Measurements from ENCODE around the gene PLET1. TPM values are rescaled to one million over a fixed set of nuclear protein-coding genes. Genes with fewer than 3 reads are reported as not detected.

PLET1 gene
- total and polyA plus RNA-seq, 9 of the 15 experiments (the other 6 are each of a cell fraction or from before 2014, with no cell fraction given): not detected

DNA sequence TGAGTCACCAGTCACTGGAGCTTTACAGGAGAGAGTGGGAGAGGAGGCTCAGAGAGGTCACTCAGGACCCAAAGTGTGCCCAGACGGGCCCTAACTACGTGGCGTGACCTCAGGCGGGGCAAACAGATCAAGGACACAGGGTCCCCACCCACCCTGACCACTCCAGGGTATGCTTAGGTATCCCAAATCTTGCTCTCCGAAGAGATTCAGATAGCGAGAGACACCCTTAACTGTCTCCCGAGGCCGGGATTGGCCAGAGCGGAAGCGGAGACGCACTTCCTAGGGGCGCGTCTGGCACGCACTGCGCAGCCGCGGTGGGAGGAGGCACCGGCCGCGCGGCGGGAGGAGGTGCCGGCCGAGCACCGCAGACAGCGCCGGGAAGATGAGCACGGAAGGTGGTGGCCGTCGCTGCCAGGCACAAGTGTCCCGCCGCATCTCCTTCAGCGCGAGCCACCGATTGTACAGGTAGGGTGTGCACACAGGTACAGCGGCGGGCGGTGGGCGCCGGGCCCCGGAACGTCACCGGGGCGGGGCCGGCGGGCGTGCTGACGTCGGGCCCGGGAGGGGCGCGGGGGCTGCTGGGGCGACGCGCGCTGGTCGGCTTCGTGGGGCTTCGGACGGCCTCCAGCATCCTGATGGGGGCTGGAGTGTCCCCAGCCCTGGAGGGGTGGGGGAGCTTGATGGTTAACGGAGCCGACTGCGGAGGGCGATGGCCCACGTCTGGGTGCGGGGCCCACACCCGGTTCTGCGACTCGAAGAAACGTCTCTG lies 34.4 kb downstream of the PLET1 start, which contains the start of gene PTS (continued):
- TF ChIP-seq, protein P1, sequence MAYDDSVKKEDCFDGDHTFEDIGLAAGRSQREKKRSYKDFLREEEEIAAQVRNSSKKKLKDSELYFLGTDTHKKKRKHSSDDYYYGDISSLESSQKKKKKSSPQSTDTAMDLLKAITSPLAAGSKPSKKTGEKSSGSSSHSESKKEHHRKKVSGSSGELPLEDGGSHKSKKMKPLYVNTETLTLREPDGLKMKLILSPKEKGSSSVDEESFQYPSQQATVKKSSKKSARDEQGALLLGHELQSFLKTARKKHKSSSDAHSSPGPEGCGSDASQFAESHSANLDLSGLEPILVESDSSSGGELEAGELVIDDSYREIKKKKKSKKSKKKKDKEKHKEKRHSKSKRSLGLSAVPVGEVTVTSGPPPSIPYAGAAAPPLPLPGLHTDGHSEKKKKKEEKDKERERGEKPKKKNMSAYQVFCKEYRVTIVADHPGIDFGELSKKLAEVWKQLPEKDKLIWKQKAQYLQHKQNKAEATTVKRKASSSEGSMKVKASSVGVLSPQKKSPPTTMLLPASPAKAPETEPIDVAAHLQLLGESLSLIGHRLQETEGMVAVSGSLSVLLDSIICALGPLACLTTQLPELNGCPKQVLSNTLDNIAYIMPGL (CRISPR knock-in tag; IDR thresholded peaks at IDR 0.05): peak; percentile 66; the same call in 1 of the 2 replicates
- TF ChIP-seq HIVEP1 (CRISPR knock-in tag; IDR thresholded peaks at IDR 0.05) (no peak), MCM5 (IDR thresholded peaks at IDR 0.05; ENCODE audit: low read depth) (no peak), PHF21A (IDR thresholded peaks at IDR 0.05; ENCODE audit: borderline replicate concordance, low read depth) (no peak), ZNF324 (CRISPR knock-in tag; IDR thresholded peaks at IDR 0.05) (no peak), FOXJ3 (CRISPR knock-in tag; IDR thresholded peaks at IDR 0.05) (no peak), LARP7 (IDR thresholded peaks at IDR 0.05) (no peak), GABPB1 (CRISPR knock-in tag; IDR thresholded peaks at IDR 0.05) (peak; percentile 57; the same call in 1 of the 2 replicates), FOXO4 (CRISPR knock-in tag; IDR thresholded peaks at IDR 0.05) (0 out of 2 replicates have a peak, but pooled peaks have one; percentile 31), ZC3H4 (CRISPR knock-in tag; IDR thresholded peaks at IDR 0.05; ENCODE audit: borderline replicate concordance) (no peak), ZFX (CRISPR knock-in tag; IDR thresholded peaks at IDR 0.05) (peak; percentile 87), JUND (IDR thresholded peaks at IDR 0.05; ENCODE audit: borderline replicate concordance, low read depth, low read length) (no peak), JUND (tag; IDR thresholded peaks at IDR 0.05; ENCODE audit: borderline replicate concordance, low read depth, low read length) (no peak), SOX6 (IDR thresholded peaks at IDR 0.05) (no peak), IRF2 (CRISPR knock-in tag; IDR thresholded peaks at IDR 0.05) (no peak), PATZ1 (CRISPR knock-in tag; IDR thresholded peaks at IDR 0.05; ENCODE audit: borderline replicate concordance) (no peak)
- TF ChIP-seq, protein P2, sequence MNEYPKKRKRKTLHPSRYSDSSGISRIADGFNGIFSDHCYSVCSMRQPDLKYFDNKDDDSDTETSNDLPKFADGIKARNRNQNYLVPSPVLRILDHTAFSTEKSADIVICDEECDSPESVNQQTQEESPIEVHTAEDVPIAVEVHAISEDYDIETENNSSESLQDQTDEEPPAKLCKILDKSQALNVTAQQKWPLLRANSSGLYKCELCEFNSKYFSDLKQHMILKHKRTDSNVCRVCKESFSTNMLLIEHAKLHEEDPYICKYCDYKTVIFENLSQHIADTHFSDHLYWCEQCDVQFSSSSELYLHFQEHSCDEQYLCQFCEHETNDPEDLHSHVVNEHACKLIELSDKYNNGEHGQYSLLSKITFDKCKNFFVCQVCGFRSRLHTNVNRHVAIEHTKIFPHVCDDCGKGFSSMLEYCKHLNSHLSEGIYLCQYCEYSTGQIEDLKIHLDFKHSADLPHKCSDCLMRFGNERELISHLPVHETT (CRISPR knock-in tag; conservative IDR thresholded peaks at IDR 0.05 in 1 of 2, IDR thresholded peaks at IDR 0.05 in 1 of 2): peak in 1 of 2 experiments; percentile 61; a peak in 1 of 4 replicates
- TF ChIP-seq, protein P3, sequence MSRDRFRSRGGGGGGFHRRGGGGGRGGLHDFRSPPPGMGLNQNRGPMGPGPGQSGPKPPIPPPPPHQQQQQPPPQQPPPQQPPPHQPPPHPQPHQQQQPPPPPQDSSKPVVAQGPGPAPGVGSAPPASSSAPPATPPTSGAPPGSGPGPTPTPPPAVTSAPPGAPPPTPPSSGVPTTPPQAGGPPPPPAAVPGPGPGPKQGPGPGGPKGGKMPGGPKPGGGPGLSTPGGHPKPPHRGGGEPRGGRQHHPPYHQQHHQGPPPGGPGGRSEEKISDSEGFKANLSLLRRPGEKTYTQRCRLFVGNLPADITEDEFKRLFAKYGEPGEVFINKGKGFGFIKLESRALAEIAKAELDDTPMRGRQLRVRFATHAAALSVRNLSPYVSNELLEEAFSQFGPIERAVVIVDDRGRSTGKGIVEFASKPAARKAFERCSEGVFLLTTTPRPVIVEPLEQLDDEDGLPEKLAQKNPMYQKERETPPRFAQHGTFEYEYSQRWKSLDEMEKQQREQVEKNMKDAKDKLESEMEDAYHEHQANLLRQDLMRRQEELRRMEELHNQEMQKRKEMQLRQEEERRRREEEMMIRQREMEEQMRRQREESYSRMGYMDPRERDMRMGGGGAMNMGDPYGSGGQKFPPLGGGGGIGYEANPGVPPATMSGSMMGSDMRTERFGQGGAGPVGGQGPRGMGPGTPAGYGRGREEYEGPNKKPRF (IDR thresholded peaks at IDR 0.05; ENCODE audit: low read depth, low read length): no peak
